ENCODE measurements around the gene NXPH1.
"Not testable (repeated sequence)": the region's sequence is repeated elsewhere in the genome, so short reads cannot be mapped to it uniquely, and the experiment has no call there.

NXPH1 gene

DNA sequence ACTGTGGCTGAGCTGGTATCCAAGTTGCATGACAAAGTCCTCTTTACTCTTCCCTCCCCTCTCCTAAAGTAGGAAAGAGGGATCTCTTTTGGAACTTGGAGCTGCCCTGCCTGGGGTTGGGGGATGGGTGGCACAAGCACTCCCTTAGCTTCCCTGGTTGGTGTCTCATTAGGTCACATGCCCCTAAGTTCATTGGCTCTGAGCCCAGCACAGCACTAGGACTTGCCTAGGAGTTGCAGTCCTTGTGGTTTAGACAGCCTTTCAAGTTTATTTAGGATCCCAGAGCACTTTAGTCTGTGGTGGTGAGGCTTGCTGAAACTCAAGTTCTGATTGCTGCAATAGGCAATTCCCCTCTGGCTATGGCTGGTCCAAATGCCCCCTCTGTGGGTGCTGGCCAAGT is 281.4 kb downstream of the NXPH1 start:
- DNase-seq (ENCODE audit: low read depth, low spot score): no peak

DNA sequence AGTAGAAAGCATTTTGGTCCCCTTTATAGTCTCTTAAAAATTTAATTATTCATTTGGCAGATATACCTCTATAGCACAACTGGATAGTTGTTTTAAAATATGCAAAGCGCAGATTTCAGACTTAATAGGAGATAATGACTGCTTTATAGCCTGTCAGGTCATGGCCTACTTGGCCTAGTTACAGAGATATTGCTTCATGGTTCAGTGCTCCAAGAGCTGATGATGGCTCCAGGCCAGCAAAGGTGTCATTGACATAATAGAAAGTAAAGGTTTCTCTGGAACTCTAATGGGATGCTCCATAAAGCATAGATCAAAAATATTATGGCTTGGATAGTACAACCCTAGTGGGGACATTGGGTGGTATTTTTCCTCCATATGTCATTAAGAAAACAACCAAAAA is 285.7 kb downstream of the NXPH1 start:
- no peak for DNase-seq (ENCODE audit: low read depth, low spot score)

DNA sequence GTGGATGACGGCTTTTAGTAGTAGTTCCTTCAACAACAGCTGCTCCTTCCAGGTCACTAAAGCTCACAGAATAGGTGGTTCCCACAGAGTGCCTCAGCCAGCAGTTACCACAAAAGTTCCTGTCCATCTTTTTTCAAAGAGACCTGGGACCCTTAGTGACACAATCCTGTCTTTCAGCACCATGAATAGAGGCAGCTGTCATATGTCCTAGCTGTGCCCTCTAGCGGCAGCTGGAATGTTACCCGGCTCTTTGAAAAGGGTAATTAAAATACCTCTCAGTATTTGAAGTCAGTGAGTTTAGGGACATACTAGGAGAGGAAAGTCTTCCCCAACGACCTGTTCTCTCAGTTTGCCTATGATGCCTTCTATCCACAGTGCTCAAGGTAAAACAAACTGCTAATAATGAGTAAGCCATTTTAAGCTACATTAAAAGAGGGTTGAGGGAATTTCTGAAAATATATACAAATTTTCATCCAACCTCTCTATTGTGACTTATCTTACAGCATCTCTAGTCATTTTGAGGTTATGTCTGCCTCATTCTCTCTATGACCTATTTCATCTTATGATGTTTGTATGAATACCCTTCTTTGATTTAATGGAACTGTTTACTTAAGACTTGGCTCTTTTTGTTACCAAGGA is 290.8 kb downstream of the NXPH1 start:
- no peak for DNase-seq (ENCODE audit: low read depth, low spot score)

DNA sequence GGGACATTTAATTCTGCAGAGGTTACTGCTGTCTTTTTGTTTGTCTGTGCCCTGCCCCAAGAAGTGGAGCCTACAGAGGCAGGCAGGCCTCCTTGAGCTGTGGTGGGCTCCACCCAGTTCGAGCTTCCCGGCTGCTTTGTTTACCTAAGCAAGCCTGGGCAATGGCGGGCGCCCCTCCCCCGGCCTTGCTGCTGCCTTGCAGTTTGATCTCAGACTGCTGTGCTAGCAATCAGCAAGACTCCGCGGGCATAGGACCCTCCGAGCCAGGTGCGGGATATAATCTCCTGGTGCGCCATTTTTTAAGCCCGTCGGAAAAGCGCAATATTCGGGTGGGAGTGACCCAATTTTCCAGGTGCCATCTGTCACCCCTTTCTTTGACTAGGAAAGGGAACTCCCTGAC is 298.3 kb downstream of the NXPH1 start:
- DNase-seq (ENCODE audit: low read depth, low spot score): not testable (repeated sequence)

DNA sequence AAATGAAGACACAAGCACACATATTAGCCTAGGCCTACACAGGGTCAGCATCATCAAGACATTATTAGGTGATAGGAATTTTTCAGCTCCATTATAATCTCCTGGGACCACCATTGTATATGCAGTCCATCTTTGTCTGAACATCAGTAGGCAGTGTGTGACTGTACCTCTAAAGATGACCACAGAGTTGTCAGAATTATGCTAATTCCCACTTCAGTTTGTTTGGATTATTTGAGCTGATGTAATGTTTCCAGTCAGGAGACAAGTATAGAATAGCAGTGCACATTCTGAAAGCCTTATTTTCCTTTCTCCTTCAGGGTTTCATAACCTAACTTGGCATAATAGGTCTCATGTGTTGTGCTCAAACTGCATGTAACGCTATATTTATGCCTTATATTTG is 306.4 kb downstream of the NXPH1 start:
- DNase-seq (ENCODE audit: low read depth, low spot score): no peak

DNA sequence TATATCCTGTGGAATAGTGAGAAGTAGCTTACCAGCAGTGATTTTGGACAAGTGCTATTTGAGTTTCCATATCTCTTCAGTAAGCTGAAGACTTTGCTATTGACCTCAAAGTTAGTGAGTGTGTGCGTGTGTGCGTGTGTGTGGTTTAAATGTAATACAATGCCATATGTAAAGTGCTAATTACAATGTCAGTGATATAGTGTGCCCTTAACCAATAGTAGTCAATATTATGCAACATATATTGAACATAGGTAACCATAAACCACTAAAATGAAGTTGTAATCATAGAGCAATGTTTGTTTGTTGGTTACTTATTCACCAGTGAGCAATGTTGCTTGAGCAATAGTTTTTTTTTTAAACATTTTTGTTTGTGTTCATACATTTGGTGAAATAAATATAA is 309.4 kb downstream of the NXPH1 start:
- no peak for DNase-seq (ENCODE audit: low read depth, low spot score)

DNA sequence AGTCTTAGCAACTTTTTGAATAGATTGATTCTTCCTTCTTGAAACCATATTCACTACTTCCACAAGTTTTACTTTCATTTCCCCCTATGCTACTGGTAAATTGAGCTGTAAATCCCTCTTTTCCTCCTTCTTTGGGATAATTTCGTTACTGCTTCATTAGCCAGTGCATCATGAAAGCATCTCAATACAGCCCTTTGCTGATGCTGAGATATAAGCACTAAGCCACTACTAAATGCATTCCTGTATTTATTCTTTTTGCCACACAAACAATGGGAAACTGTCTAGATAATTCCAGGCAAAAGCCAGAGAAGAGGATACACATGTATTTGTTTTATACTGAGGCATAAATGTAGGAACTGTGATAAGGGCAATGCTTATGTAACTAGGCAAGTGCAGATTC is 313.9 kb downstream of the NXPH1 start:
- no peak for DNase-seq (ENCODE audit: low read depth, low spot score)

DNA sequence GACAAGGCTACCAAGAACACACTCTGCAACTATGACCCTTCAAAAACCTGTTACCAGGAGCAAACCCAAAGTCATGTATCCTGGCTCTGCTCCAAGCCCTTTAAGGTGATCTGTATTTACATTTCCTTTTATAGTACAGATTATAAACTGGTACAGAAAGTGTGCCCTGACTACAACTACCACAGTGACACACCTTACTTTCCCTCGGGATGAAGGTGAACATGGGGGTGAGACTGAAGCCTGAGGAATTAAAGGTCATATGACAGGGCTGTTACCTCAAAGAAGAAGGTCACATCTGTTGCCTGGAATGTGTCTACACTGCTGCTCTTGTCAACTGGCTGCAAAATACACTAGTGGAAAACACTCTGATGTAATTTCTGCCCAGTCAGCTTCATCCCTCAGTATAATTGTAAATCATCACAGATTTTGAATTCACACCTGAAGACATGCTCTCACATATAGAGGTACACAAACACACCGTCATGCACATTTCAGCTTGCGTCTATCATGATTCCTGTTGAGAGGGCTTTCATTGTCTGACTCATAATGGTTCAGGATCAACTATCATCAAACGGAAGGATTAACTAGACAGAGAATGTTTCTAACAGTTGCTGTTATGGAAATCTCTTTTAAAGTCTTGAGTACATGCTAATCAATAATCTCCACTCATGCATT is 318.3 kb downstream of the NXPH1 start:
- no peak for DNase-seq (ENCODE audit: low read depth, low spot score)

DNA sequence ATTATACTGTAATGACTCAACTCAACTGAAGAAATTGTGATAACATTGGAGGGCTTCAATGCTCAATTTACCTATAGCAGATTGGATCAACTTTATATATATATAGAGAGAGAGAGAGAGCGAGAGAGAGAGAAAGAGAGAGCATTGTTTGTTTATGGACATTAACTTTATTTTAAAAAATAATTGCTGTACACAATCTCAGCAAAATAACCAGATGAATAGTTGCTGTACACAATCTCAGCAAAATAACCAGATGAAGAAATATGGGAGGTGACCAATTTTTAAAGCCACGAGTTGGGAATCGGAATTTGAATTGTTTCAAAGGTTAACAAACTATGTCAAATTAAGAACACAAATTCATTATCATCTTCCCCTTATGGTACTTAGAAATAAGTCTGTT is 319.9 kb downstream of the NXPH1 start:
- DNase-seq (ENCODE audit: low read depth, low spot score): no peak

DNA sequence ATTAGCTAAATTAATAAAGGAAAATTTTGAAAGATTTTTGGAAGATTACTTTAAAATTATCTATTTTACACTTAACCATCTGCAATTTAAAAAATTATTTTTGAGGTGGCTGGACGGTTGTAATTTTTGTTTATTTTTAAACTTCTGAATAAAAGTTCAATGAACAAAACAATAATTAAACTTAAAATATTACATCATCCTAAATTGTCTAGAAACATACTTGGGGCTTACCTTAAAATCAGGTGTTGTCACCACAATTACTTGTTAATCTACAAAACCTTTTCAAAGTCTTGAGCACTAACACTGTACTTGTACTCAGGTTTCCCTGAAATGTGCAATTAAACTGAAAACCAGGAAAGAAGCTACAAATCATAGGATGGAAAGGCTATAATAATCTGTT is 328.3 kb downstream of the NXPH1 start:
- DNase-seq (ENCODE audit: low read depth, low spot score): no peak

DNA sequence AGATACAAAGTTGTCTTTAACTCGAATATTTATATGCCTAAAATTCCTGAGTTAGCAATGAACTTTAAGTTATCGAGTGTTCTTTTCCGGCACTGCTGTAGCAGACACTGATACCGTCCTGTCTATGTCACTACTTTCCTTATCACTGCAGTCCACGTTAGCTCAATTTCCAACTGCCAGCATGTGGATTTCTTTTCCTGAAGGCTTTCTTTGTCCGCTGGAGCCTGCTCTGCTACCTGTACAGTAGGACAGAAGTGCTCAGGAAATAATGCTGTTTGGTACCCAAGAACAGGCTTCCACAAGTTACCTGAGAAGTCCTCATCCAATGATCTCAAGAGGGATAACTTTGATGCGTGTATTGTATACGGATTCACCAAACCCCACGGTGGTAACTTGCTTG is 329.4 kb downstream of the NXPH1 start:
- no peak for DNase-seq (ENCODE audit: low read depth, low spot score)

DNA sequence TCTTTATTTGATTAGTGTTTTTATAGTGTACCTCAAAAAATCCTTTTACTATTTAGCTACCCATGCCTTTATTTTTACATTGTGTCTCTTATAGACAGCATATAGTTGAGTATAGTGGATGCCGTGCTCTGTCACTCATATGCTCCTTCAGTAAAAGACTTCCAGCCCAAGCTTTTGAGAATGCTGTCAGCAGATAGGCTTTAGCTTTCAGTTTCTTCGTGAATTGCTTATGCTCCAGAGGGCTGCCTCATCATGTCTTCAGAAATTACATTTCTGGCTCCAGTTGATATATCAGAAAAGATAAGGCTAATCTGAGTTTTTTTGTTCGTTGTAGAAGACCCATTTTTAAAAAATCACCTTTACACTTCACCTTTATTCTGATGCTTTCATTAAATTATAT is 332.0 kb downstream of the NXPH1 start:
- no peak for DNase-seq (ENCODE audit: low read depth, low spot score)

DNA sequence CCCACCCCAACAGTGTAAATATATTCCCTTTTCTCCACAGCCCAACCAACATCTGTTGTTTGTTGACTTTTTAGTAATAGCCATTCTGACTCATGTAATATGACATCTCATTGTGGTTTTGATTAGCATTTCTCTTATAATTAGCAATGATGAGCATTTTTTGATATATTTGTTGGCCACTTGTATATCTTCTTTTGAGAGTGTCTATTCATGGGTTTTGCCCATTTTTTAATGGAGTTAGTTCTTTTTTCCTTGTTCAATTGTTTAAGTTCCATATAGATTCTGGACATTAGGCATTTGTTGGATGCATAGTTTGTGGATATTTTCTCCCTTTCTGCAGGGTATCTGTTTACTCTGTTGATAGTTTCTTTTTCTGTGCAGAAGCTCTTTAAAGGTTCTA is 340.1 kb downstream of the NXPH1 start:
- no peak for DNase-seq (ENCODE audit: low read depth, low spot score)

DNA sequence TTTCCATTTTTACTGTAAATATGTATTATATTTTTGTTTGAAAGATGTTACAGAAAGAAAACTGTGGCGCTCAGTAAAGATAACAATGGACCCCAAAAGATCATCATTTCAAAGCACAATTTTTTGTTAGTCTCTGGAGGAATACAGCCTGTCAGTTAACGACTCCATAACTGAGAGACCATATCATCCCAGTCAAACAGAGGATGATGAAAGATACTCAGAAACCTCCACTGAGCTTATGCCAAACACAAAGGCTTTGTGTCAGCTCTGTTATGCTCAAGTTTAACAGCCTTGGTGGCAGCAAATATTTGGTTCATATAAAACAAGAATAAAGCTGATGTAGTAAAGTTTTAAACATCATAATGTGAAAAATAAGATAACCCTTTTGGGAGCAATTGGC is 345.1 kb downstream of the NXPH1 start:
- DNase-seq (ENCODE audit: low read depth, low spot score): no peak

DNA sequence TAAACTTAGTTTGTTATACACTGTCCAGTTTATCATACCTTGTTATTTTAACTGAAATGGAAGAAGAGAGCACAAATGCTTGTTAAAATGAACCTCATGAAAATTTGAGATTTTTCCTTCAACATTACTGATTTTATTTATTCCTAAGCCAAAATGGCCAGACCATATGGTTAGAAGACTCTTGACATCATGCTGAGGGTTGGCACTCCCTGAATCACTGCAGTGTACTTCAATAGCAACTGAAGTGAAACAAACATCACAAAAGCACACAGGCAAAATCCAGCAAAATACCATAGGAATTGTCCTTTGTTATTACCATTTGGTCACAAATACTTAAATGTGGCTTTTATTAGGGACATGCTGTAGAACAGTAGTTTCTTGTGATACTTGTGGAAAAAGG is 347.8 kb downstream of the NXPH1 start:
- no peak for DNase-seq (ENCODE audit: low read depth, low spot score)

DNA sequence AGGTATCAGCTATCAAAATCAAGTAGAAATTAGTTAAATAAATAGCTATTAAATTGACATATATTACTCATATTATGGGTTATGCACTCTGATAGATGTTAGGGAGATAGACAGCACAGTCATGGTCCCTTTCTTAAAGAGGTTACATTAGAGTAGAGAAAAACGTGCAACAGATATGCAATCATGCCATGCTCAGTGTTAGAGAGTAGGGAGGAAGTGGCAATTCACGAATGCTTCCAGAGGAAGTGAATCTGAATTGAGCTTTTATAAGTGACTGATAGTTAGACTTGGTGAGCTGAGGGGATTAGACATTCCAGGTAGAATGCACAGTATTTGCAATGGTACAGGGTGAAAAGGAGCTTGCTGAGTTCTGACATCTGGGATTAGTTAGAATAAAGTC is 349.8 kb downstream of the NXPH1 start:
- DNase-seq (ENCODE audit: low read depth, low spot score): no peak

DNA sequence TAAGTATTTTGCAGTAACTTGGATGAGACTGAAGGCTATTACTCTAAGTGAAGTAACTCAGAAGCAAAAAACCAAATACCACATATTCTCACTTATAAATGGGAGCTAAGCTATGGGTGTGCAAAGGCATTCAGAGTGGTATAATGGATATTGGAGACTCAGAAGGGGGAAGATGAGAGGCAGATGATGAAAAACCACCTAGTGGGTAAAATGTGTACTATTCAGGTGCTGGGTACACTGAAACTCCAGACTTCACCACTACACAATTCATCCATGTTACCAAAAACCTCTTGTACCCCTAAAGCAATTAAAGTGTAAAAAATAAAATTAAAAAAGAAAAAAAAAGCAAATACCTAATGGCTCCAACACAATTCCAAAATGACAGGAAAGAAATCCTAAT is 351.7 kb downstream of the NXPH1 start:
- DNase-seq (ENCODE audit: low read depth, low spot score): no peak

DNA sequence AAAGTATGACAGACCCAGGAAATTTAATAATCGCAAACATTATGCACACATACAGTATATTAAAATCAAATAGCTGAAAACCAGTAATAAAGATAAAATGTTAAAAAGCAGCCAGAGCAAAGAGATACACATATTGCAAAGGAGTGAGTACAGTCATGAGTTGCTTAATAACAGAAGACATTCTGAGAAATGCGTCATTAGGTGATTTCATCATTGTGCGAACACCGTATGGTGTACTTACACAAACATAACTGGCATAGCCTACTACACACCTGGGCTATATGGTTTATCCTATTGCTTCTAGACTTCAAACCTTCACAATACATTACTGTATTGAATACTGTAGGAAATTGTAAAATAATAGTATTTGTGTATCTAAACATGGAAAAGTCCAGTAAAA is 367.6 kb downstream of the NXPH1 start:
- DNase-seq (ENCODE audit: low read depth, low spot score): no peak
